Ectodermal cell (in vitro differentiated cells): ENCODE measurements around the gene CSMD2.

ENCODE experiments used
- H3K27ac ChIP-seq: 2 replicates; pipeline ENCODE4 v1.7.0; 2013; ENCODE audit warnings: mild to moderate bottlenecking, low read depth, low read length; ENCODE audit not compliant: insufficient read depth, poor library complexity, severe bottlenecking
- H3K27me3 ChIP-seq: 2 replicates; pipeline ENCODE4 v1.7.0; 2013; ENCODE audit warnings: mild to moderate bottlenecking, low read length; ENCODE audit not compliant: insufficient read depth, control insufficient read depth, poor library complexity, severe bottlenecking
- H3K36me3 ChIP-seq: one replicate; pipeline ENCODE4 v1.7.0; 2013; ENCODE audit warnings: low read length; ENCODE audit not compliant: control insufficient read depth, insufficient read depth
- H3K4me1 ChIP-seq: one replicate; pipeline ENCODE4 v1.7.0; 2013; ENCODE audit warnings: low read length; ENCODE audit not compliant: control insufficient read depth, insufficient read depth
- H3K4me3 ChIP-seq: 2 replicates; pipeline ENCODE4 v1.7.0; 2013; ENCODE audit warnings: low read depth, low read length, control low read depth; ENCODE audit not compliant: insufficient read depth
- H3K9me3 ChIP-seq: 2 replicates; pipeline ENCODE4 v1.7.0; 2013; ENCODE audit warnings: mild to moderate bottlenecking, low read length, moderate library complexity; ENCODE audit not compliant: control insufficient read depth
- WGBS, 2 experiments: methylation state at CpG; one replicate each; pipeline ENCODE4 v1.1.7; 2013; ENCODE audit warnings: missing lambda C conversion rate in 2 of 2; 5-methylcytosine and 5-hydroxymethylcytosine counted together

CSMD2 gene

DNA sequence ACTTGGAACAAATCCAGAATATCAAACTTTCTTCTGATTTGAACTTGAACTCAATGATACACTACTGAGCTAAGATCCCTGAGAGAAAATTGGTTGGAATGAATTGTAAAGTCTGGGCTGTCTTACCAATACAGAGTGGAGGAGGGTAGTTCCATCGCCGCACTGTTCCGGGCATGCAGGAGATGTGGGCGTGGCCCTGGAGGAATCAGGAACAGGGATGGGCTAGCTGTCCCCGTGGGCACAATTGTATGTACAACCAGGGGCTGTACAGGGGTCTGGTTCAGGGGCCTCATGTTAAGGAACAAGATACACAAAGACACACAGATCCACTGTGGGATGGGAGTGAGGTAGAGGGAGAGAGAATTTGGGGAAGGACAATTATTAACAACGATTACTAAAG is 548.2 kb downstream of the CSMD2 start:
- Histone ChIP-seq H3K9me3 (no peaks in the 10 kb centered on the region), H3K27me3 (no peaks in the 10 kb centered on the region), H3K4me3 (no peak overlapping the region), H3K36me3 (no peaks in the 10 kb centered on the region), H3K27ac (no peak overlapping the region), H3K4me1 (no peaks in the 10 kb centered on the region)
- 90 to 92% methylated on average over 5 to 6 of the region's 6 CpGs for WGBS, 2 experiments

- no peaks in the 10 kb centered on the region for H3K9me3 ChIP-seq
- no peak overlapping the region for H3K27ac ChIP-seq
- H3K4me1 ChIP-seq, result no peaks in the 10 kb centered on the region
- no peaks in the 10 kb centered on the region for H3K27me3 ChIP-seq
- no peaks in the 10 kb centered on the region for H3K36me3 ChIP-seq
- no peak overlapping the region for H3K4me3 ChIP-seq
- WGBS, 2 experiments, result 91 to 94% methylated on average over 7 of the region's 7 CpGs
Measured at GRCh38 chr1:33615546-33615945, 549.5 kb downstream of the CSMD2 start.

DNA sequence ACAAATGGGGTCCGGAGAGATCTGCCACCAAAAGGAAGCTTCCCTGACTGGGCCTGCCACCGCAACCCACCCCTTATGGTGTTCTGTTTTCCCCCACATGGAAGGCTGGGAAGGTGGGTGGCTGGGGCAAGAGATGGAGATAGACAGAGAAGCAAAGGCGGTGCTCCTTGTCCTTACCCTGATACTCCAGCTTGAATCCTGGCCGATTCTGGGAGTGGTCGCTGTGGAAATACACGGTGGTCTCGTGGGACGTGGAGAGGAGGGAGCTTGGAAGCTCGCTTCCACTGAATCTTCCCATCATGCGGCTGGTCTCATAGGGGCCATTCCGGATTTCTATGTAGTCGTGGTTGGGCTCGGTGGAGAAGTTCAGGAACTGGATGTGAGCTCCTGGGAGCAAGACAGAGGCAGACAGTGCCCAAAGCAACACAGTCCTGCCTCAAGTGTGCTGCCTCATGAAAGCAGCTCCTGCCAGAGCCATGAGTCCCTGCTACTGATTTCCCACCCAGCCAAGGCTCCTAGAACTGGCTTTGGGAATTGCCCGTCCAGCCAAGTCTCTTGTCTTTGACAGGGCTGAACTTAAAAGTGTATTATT is 554.1 kb downstream of the CSMD2 start:
- no peaks in the 10 kb centered on the region for H3K4me1 ChIP-seq
- no peaks in the 10 kb centered on the region for H3K9me3 ChIP-seq
- H3K36me3 ChIP-seq, result no peaks in the 10 kb centered on the region
- 96% methylated on average over 14 of the region's 14 CpGs for WGBS, 2 experiments
- H3K27ac ChIP-seq, result no peak overlapping the region
- no peak overlapping the region for H3K4me3 ChIP-seq
- H3K27me3 ChIP-seq, result no peaks in the 10 kb centered on the region

DNA sequence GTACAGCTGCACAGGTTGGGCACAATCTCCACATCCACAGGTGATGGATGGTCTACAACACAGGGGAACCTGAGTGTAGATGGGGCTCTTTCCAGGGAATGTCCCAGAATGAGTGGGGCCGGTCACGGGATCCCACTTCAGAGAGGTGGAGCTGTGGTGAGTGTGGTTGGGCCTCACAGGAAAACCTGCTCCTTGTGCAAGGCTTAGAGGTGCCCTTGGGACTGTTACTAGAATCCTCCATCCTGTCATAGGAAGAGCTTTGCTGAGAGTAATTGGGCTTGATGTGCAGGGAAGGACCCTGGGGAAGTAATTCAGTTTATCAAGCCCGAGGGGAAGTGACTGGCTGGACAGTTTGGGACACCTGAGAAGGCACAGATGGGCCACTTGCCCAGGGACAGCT is 554.6 kb downstream of the CSMD2 start:
- Histone ChIP-seq H3K27ac (no peak overlapping the region), H3K9me3 (no peaks in the 10 kb centered on the region), H3K4me3 (no peak overlapping the region), H3K27me3 (no peaks in the 10 kb centered on the region), H3K4me1 (no peaks in the 10 kb centered on the region), H3K36me3 (no peaks in the 10 kb centered on the region)
- WGBS, 2 experiments, result 92 to 96% methylated on average over 3 of the region's 3 CpGs

DNA sequence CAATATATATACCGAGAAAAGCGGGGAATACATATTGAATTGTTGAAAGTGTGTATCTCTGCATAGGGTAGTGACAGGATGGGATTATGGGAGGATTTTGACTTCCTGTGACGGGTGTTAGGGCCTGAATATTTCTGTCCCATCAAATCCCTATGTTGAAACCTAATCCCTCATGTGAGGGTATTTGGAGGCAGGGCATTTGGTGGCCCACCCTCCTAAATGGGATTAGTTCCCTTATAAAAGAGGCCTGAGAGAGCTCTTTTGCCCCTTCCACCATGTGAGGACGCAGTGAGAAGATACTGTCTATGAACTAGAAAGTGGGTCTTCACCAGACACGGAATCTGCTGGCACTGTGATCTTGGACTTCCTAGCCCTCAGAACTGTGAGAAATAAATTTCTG is 555.3 kb downstream of the CSMD2 start:
- Histone ChIP-seq H3K4me1 (no peaks in the 10 kb centered on the region), H3K27me3 (no peaks in the 10 kb centered on the region), H3K27ac (no peak overlapping the region), H3K9me3 (no peaks in the 10 kb centered on the region), H3K4me3 (no peak overlapping the region), H3K36me3 (no peaks in the 10 kb centered on the region)
- WGBS, 2 experiments, result 93 to 95% methylated on average over 5 of the region's 5 CpGs

DNA sequence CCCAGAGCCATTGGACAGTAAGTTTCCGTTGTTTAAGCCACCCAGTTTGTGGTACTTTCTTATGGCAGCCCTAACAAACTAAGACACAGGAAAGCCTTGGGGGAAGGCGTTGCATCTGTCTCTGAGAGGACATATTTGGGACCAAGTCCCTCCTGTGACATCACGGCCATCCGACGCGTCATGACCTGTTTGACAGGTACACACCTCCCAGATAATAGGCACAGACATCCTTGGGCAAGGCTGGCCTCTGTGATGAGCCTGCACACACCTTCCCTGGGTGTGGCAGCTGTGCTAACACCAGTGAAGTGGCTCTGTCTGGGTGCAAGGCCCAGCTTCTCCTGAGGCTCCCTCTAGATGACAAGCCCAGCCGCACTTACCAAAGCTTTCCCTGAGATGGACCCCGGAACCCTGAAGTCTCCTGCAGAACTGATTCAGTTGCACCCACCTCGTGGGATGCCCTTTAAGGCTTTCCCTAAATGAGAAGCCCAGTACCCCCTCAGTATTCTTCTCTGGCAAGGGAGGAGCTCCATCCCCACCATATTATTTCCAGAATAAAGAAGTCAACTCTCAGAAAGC is 556.1 kb downstream of the CSMD2 start:
- Histone ChIP-seq H3K9me3 (no peaks in the 10 kb centered on the region), H3K27ac (no peak overlapping the region), H3K36me3 (no peaks in the 10 kb centered on the region), H3K4me3 (no peak overlapping the region), H3K27me3 (no peaks in the 10 kb centered on the region), H3K4me1 (no peaks in the 10 kb centered on the region)
- 96 to 97% methylated on average over 9 of the region's 9 CpGs for WGBS, 2 experiments

GRCh38 chr1:33607444-33608005 is 557.5 kb downstream of the CSMD2 start:
- Histone ChIP-seq H3K9me3 (no peaks in the 10 kb centered on the region), H3K27ac (no peak overlapping the region), H3K27me3 (no peaks in the 10 kb centered on the region), H3K4me1 (no peaks in the 10 kb centered on the region), H3K36me3 (no peaks in the 10 kb centered on the region), H3K4me3 (no peak overlapping the region)
- WGBS, 2 experiments, result 92% methylated on average over 12 of the region's 12 CpGs

- WGBS, 2 experiments, result 93 to 95% methylated on average over 9 of the region's 9 CpGs
Measured at GRCh38 chr1:33606272-33606671, 558.8 kb downstream of the CSMD2 start.

GRCh38 chr1:33602271-33602670 is 562.8 kb downstream of the CSMD2 start:
- Histone ChIP-seq H3K4me1 (no peaks in the 10 kb centered on the region), H3K36me3 (no peaks in the 10 kb centered on the region), H3K27me3 (no peaks in the 10 kb centered on the region), H3K9me3 (no peaks in the 10 kb centered on the region), H3K27ac (no peak overlapping the region), H3K4me3 (no peak overlapping the region)
- WGBS, 2 experiments, result 94 to 96% methylated on average over 9 of the region's 9 CpGs

More at GRCh38 chr1:33606272-33606671, 558.8 kb downstream of the CSMD2 start:
- Histone ChIP-seq H3K36me3 (no peaks in the 10 kb centered on the region), H3K4me3 (no peak overlapping the region), H3K27me3 (no peaks in the 10 kb centered on the region), H3K9me3 (no peaks in the 10 kb centered on the region), H3K4me1 (no peaks in the 10 kb centered on the region), H3K27ac (no peak overlapping the region)

GRCh38 chr1:33601751-33602150 is 563.3 kb downstream of the CSMD2 start:
- H3K36me3 ChIP-seq, result no peaks in the 10 kb centered on the region
- H3K4me3 ChIP-seq, result no peak overlapping the region
- H3K27ac ChIP-seq, result no peak overlapping the region
- WGBS, 2 experiments, result 100% methylated on average over 2 of the region's 2 CpGs
- H3K27me3 ChIP-seq, result no peaks in the 10 kb centered on the region
- H3K9me3 ChIP-seq, result no peaks in the 10 kb centered on the region
- H3K4me1 ChIP-seq, result no peaks in the 10 kb centered on the region
